Measurements from ENCODE around the gene PARN. TPM values are rescaled to one million over a fixed set of nuclear protein-coding genes. Genes with fewer than 3 reads are reported as not detected.

The PARN gene
- total and polyA plus RNA-seq, 2 of the 4 experiments (the other 2 are of a cell fraction) = 24.6 to 25.1 TPM

GRCh38 chr16:14456793-14457481, 173.1 kb downstream of the PARN start:
- no peak overlapping the region for H4K8ac ChIP-seq (ENCODE audit: low read depth in 2 of 2, low read length in 2 of 2)
- CTCF ChIA-PET = no interaction called here
- no peak overlapping the region for H4K5ac ChIP-seq (ENCODE audit: low read depth, low read length)
- H2AK5ac ChIP-seq (ENCODE audit: low read depth, low read length) = no peak overlapping the region
- no peak overlapping the region for H3K9ac ChIP-seq (ENCODE audit: low read depth, low read length)
- no peak overlapping the region for H2BK5ac ChIP-seq (ENCODE audit: low read depth, low read length, poor library complexity, severe bottlenecking)
- peak overlapping the region; percentile 25 for H2AFZ ChIP-seq (replicated peaks; ENCODE audit: low read length, poor library complexity)
- intact Hi-C loops (cut with micrococcal nuclease) (no loop called here), dilution Hi-C loops (cut with HindIII; ENCODE audit: low sequenced_read_pairs, unreplicated experiment) (no loop called here), in situ Hi-C loops (cut with MboI; ENCODE audit: low sequenced_read_pairs) (no loop called here)
- no peaks in the 10 kb centered on the region for H3K9me3 ChIP-seq (ENCODE audit: control insufficient read depth, insufficient read depth, low read length)
- H3K4ac ChIP-seq (ENCODE audit: low read depth, low read length) = no peak overlapping the region
- POLR2A ChIA-PET (ENCODE audit: unreplicated experiment) = no interaction called here
- no TSS peak for BruUV-seq (replicated peaks)
- peaks cover 10% of the 10 kb centered on the region for H3K4me1 ChIP-seq (ENCODE audit: control insufficient read depth, insufficient read depth, low read length)
- no peak for TF ChIP-seq BHLHE40 (IDR thresholded peaks at IDR 0.05; ENCODE audit: low read depth, low read length)
- no peak for TF ChIP-seq CHD1 (IDR thresholded peaks at IDR 0.05; ENCODE audit: low read depth, low read length)
- TF ChIP-seq RFX5 (IDR thresholded peaks at IDR 0.05; ENCODE audit: low read depth, low read length) = no peak
- no peak for TF ChIP-seq FOS (IDR thresholded peaks at IDR 0.05; ENCODE audit: low read depth, low read length)
- TF ChIP-seq CEBPB (IDR thresholded peaks at IDR 0.05; ENCODE audit: low read depth, low read length) = no peak
- no peak for TF ChIP-seq MXI1 (IDR thresholded peaks at IDR 0.05; ENCODE audit: borderline replicate concordance, low read depth, low read length)
- no peak for TF ChIP-seq RAD21 (IDR thresholded peaks at IDR 0.05; ENCODE audit: low read length)
- no peak for TF ChIP-seq USF2 (IDR thresholded peaks at IDR 0.05; ENCODE audit: low read depth, low read length)
- no peak for TF ChIP-seq NFE2L2 (IDR thresholded peaks at IDR 0.05; ENCODE audit: low read depth, low read length)
- TF ChIP-seq MAZ (IDR thresholded peaks at IDR 0.05; ENCODE audit: borderline replicate concordance, low read depth, low read length) = no peak
- TF ChIP-seq, protein P1, sequence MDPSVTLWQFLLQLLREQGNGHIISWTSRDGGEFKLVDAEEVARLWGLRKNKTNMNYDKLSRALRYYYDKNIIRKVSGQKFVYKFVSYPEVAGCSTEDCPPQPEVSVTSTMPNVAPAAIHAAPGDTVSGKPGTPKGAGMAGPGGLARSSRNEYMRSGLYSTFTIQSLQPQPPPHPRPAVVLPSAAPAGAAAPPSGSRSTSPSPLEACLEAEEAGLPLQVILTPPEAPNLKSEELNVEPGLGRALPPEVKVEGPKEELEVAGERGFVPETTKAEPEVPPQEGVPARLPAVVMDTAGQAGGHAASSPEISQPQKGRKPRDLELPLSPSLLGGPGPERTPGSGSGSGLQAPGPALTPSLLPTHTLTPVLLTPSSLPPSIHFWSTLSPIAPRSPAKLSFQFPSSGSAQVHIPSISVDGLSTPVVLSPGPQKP (IDR thresholded peaks at IDR 0.05; ENCODE audit: borderline replicate concordance, low read depth, low read length) = no peak
- no peak for TF ChIP-seq SMC3 (IDR thresholded peaks at IDR 0.05; ENCODE audit: low read depth, low read length)
- TF ChIP-seq, protein P2, sequence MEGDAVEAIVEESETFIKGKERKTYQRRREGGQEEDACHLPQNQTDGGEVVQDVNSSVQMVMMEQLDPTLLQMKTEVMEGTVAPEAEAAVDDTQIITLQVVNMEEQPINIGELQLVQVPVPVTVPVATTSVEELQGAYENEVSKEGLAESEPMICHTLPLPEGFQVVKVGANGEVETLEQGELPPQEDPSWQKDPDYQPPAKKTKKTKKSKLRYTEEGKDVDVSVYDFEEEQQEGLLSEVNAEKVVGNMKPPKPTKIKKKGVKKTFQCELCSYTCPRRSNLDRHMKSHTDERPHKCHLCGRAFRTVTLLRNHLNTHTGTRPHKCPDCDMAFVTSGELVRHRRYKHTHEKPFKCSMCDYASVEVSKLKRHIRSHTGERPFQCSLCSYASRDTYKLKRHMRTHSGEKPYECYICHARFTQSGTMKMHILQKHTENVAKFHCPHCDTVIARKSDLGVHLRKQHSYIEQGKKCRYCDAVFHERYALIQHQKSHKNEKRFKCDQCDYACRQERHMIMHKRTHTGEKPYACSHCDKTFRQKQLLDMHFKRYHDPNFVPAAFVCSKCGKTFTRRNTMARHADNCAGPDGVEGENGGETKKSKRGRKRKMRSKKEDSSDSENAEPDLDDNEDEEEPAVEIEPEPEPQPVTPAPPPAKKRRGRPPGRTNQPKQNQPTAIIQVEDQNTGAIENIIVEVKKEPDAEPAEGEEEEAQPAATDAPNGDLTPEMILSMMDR (conservative IDR thresholded peaks at IDR 0.05; ENCODE audit: low read depth, low read length) = no peak
- TF ChIP-seq POLR2A (IDR thresholded peaks at IDR 0.05; ENCODE audit: low read depth, low read length) = no peak
- no peak for TF ChIP-seq RCOR1 (IDR thresholded peaks at IDR 0.05; ENCODE audit: insufficient replicate concordance, low read length)
- TF ChIP-seq MAFK (IDR thresholded peaks at IDR 0.05; ENCODE audit: low read depth, low read length) = no peak
- no peaks in the 10 kb centered on the region; the same call in 1 of the 2 replicates for H4K20me1 ChIP-seq (ENCODE audit: insufficient read depth, low read length)
- peaks cover 12% of the 10 kb centered on the region for H3K9me1 ChIP-seq (ENCODE audit: insufficient read depth, low read length)
- no peaks in the 10 kb centered on the region for H3K27me3 ChIP-seq (ENCODE audit: control insufficient read depth, insufficient read depth, low read length)
- H3K79me1 ChIP-seq (ENCODE audit: low read depth in 1 of 2, low read length in 2 of 2) = no peaks in the 10 kb centered on the region; a peak in 1 of 4 replicates
- H3K36me3 ChIP-seq (ENCODE audit: control insufficient read depth, insufficient read depth, low read length) = no peaks in the 10 kb centered on the region; the same call in 1 of the 2 replicates
- H2BK15ac ChIP-seq (ENCODE audit: low read depth, low read length) = no peak overlapping the region
- H3K23ac ChIP-seq (ENCODE audit: low read depth, low read length) = peak overlapping the region; percentile 72
- H3K4me2 ChIP-seq (ENCODE audit: low read depth, low read length) = no peak overlapping the region
- H3K4me3 ChIP-seq (ENCODE audit: insufficient read depth, low read depth, low read length) = no peak overlapping the region
- peak; percentile 29 for DNase-seq
- H2BK120ac ChIP-seq (ENCODE audit: low read depth, low read length) = no peak overlapping the region
- no CpG with 5 or more reads among the region's 10 CpGs for WGBS, 2 experiments (ENCODE audit: extremely low coverage in 2 of 2, insufficient read length in 1 of 2)
- H2BK20ac ChIP-seq (ENCODE audit: low read depth, low read length) = peak overlapping the region; percentile 20; the same call in 1 of the 2 replicates
- no peak overlapping the region for H2AK9ac ChIP-seq (replicated peaks; ENCODE audit: low read depth, low read length, poor library complexity)
- H3K27ac ChIP-seq (ENCODE audit: insufficient read depth, low read length) = no peak overlapping the region
- H3K56ac ChIP-seq (ENCODE audit: extremely low read depth, insufficient read depth, low read length) = no peak overlapping the region
- H3K18ac ChIP-seq (ENCODE audit: low read depth, low read length) = no peak overlapping the region
- ATAC-seq (ENCODE audit: low read depth) = peak; percentile 55; the same call in 1 of the 2 replicates
- peak overlapping the region; percentile 63; the same call in 1 of the 2 replicates for H3K14ac ChIP-seq (replicated peaks; ENCODE audit: low read depth, low read length)
- no peak overlapping the region for H4K91ac ChIP-seq (ENCODE audit: insufficient read depth, low read depth, low read length)
